Osteocyte (in vitro differentiated cells): Measurements from ENCODE around the gene SLC26A3. TPM values are rescaled to one million over a fixed set of nuclear protein-coding genes. Genes with fewer than 3 reads are reported as not detected.

Source experiments
- DNase-seq: peaks from one replicate; pipeline ENCODE4 v3.0.0; 2021; ENCODE audit warnings: mixed read lengths; ENCODE audit not compliant: unreplicated experiment; ENCODE audit errors: extremely low spot score
- H3K27ac Mint-ChIP-seq: one replicate; pipeline ENCODE4 v1.8.0; 2021; ENCODE audit warnings: mild to moderate bottlenecking, mixed read lengths; ENCODE audit not compliant: unreplicated experiment
- H3K27me3 Mint-ChIP-seq: one replicate; pipeline ENCODE4 v1.8.0; 2021; ENCODE audit warnings: mixed read lengths; ENCODE audit not compliant: unreplicated experiment
- H3K36me3 Mint-ChIP-seq: one replicate; pipeline ENCODE4 v1.8.0; 2021; ENCODE audit warnings: mixed read lengths; ENCODE audit not compliant: unreplicated experiment
- H3K4me1 Mint-ChIP-seq: one replicate; pipeline ENCODE4 v1.8.0; 2021; ENCODE audit warnings: mixed read lengths; ENCODE audit not compliant: unreplicated experiment
- H3K4me3 Mint-ChIP-seq: one replicate; pipeline ENCODE4 v1.8.0; 2021; ENCODE audit warnings: mild to moderate bottlenecking, moderate library complexity, mixed read lengths; ENCODE audit not compliant: unreplicated experiment
- H3K9me3 Mint-ChIP-seq: one replicate; pipeline ENCODE4 v1.8.0; 2021; ENCODE audit warnings: mixed read lengths; ENCODE audit not compliant: unreplicated experiment
- CTCF ChIP-seq: fragments of 200-600 bp; sonication (generic); IDR thresholded peaks from 2 replicates; pipeline ENCODE4 v1.5.0; 2021; ENCODE audit warnings: antibody characterized with exemption, mild to moderate bottlenecking, moderate library complexity
- total RNA-seq: library from RNA; stranded (reverse); gene quantifications from 2 replicates; pipeline ENCODE4 v1.2.1, GENCODE V29; 2021

Gene SLC26A3
- total RNA-seq, 1 donor from 2014 or later, result not detected

- Mint-ChIP-seq H3K27ac (no peak overlapping the region), H3K4me3 (no peak overlapping the region), H3K36me3 (no peaks in the 10 kb centered on the region), H3K27me3 (peaks cover 33% of the 10 kb centered on the region), H3K4me1 (no peaks in the 10 kb centered on the region), H3K9me3 (peaks cover 4% of the 10 kb centered on the region)
- DNase-seq, result no peak
- TF ChIP-seq CTCF, result no peak
Observed at GRCh38 chr7:107846324-107846723, 43.3 kb upstream of the SLC26A3 start.

- Mint-ChIP-seq H3K4me3 (no peak overlapping the region), H3K27me3 (peaks cover 41% of the 10 kb centered on the region), H3K4me1 (no peaks in the 10 kb centered on the region), H3K9me3 (no peaks in the 10 kb centered on the region), H3K36me3 (no peaks in the 10 kb centered on the region), H3K27ac (no peak overlapping the region)
- no peak for DNase-seq
- TF ChIP-seq CTCF, result no peak
Observed at GRCh38 chr7:107843184-107843583, 40.2 kb upstream of the SLC26A3 start.

- H3K4me1 Mint-ChIP-seq, result no peaks in the 10 kb centered on the region
- TF ChIP-seq CTCF, result no peak
- peaks cover 46% of the 10 kb centered on the region for H3K27me3 Mint-ChIP-seq
- no peaks in the 10 kb centered on the region for H3K36me3 Mint-ChIP-seq
- no peak overlapping the region for H3K27ac Mint-ChIP-seq
- H3K4me3 Mint-ChIP-seq, result no peak overlapping the region
- H3K9me3 Mint-ChIP-seq, result no peaks in the 10 kb centered on the region
- DNase-seq, result no peak
Observed at GRCh38 chr7:107842213-107842612, 39.2 kb upstream of the SLC26A3 start.

GRCh38 chr7:107838816-107839565, 36.0 kb upstream of the SLC26A3 start:
- no peak for DNase-seq
- TF ChIP-seq CTCF, result no peak
- H3K9me3 Mint-ChIP-seq, result no peaks in the 10 kb centered on the region

GRCh38 chr7:107838024-107838601, 35.1 kb upstream of the SLC26A3 start:
- Mint-ChIP-seq H3K27ac (no peak overlapping the region), H3K9me3 (no peaks in the 10 kb centered on the region), H3K36me3 (no peaks in the 10 kb centered on the region)

More at GRCh38 chr7:107838816-107839565, 36.0 kb upstream of the SLC26A3 start:
- Mint-ChIP-seq H3K27me3 (peaks cover 49% of the 10 kb centered on the region), H3K27ac (no peak overlapping the region), H3K4me3 (no peak overlapping the region), H3K36me3 (no peaks in the 10 kb centered on the region), H3K4me1 (no peaks in the 10 kb centered on the region)

More at GRCh38 chr7:107838024-107838601, 35.1 kb upstream of the SLC26A3 start:
- no peak for TF ChIP-seq CTCF
- DNase-seq, result no peak
- Mint-ChIP-seq H3K27me3 (peaks cover 49% of the 10 kb centered on the region), H3K4me3 (no peak overlapping the region), H3K4me1 (no peaks in the 10 kb centered on the region)
